Caco-2 (cell line): Measurements from ENCODE around the gene MED26. TPM values are rescaled to one million over a fixed set of nuclear protein-coding genes. Genes with fewer than 3 reads are reported as not detected.

Experiments used
- BruUV-seq: library from RNA; stranded (reverse); fragments of 400-500 nt; replicated peaks from 2 replicates; lab custom pipeline; 2021; lab: Mats Ljungman, UMichigan
- CTCF ChIA-PET: fragments of 300-600 bp; sonication (Branson Sonifier 250); formaldehyde crosslinking; loops from one replicate; lab custom pipeline; 2022; ENCODE audit warnings: antibody characterized with exemption; lab: Charles Lee
- POLR2A ChIA-PET: fragments of 300-600 bp; sonication (Branson Sonifier 250); formaldehyde crosslinking; loops from one replicate; lab custom pipeline; 2022; ENCODE audit warnings: antibody characterized with exemption; lab: Charles Lee
- DNase-seq, 2 experiments: peaks; one replicate each; pipeline versions ENCODE4 v3.0.0 to v3.0.0-alpha.2; 2020 to 2022
- H3K27me3 ChIP-seq: replicated peaks from 2 replicates; pipeline ENCODE4 v1.6.0; 2011; ENCODE audit warnings: low read length; ENCODE audit not compliant: control insufficient read depth, insufficient read depth
- H3K36me3 ChIP-seq: 2 replicates; pipeline ENCODE4 v1.5.1; 2011; ENCODE audit warnings: low read length; ENCODE audit not compliant: control insufficient read depth, insufficient read depth
- H3K4me1 ChIP-seq: fragments of 250-450 bp; sonication (Bioruptor Pico); 2 replicates; pipeline ENCODE4 v1.5.1; 2020; ENCODE audit warnings: mild to moderate bottlenecking
- H3K4me3 ChIP-seq: 2 replicates; pipeline ENCODE4 v1.5.1; 2011; ENCODE audit warnings: low read depth, mild to moderate bottlenecking, control low read depth, low read length
- H3K9me3 ChIP-seq: fragments of 250-450 bp; sonication (Bioruptor Pico); 2 replicates; pipeline ENCODE4 v1.5.1; 2020; ENCODE audit warnings: mild to moderate bottlenecking, moderate library complexity
- H3K27ac Mint-ChIP-seq: one replicate; pipeline ENCODE4 v1.8.0; 2022; ENCODE audit warnings: mixed read lengths; ENCODE audit not compliant: unreplicated experiment
- H3K27me3 Mint-ChIP-seq: one replicate; pipeline ENCODE4 v1.8.0; 2022; ENCODE audit warnings: mixed read lengths; ENCODE audit not compliant: insufficient read depth, unreplicated experiment
- H3K36me3 Mint-ChIP-seq: one replicate; pipeline ENCODE4 v1.8.0; 2022; ENCODE audit warnings: mild to moderate bottlenecking, mixed read lengths; ENCODE audit not compliant: insufficient read depth, unreplicated experiment
- H3K4me1 Mint-ChIP-seq: one replicate; pipeline ENCODE4 v1.8.0; 2022; ENCODE audit warnings: low read depth, mixed read lengths; ENCODE audit not compliant: unreplicated experiment
- H3K4me3 Mint-ChIP-seq: one replicate; pipeline ENCODE4 v1.8.0; 2022; ENCODE audit warnings: mild to moderate bottlenecking, moderate library complexity, mixed read lengths; ENCODE audit not compliant: unreplicated experiment
- H3K9me3 Mint-ChIP-seq: one replicate; pipeline ENCODE4 v1.8.0; 2022; ENCODE audit warnings: mixed read lengths; ENCODE audit not compliant: unreplicated experiment
- intact Hi-C: fragments of 100-400 bp; cut with micrococcal nuclease; formaldehyde crosslinking; loops from one replicate; pipeline ENCODE4 v1.10.0; 2022; ENCODE audit not compliant: unreplicated experiment
- total RNA-seq: library from RNA; stranded (reverse); gene quantifications from 2 replicates; pipeline ENCODE4 v1.2.3, GENCODE V29; 2022
- TF ChIP-seq, protein P1 (sequence below), 2 experiments: fragments of 200-600 bp in 1 of 2; IDR thresholded peaks; 1 replicate in 1 of 2; 2 replicates in 1 of 2; pipeline versions ENCODE4 v1.5.1 to v1.8.0; 2011 to 2022; ENCODE audit warnings: antibody characterized with exemption in 1 of 2, control low read depth in 1 of 2, inconsistent platforms in 1 of 2, low read depth in 1 of 2, low read length in 1 of 2, mild to moderate bottlenecking in 1 of 2, moderate library complexity in 1 of 2; ENCODE audit not compliant: insufficient read depth in 1 of 2, severe bottlenecking in 1 of 2, unreplicated experiment in 1 of 2

MED26 gene
- total RNA-seq, 1 experiment from 2014 or later: 11.4 TPM

DNA sequence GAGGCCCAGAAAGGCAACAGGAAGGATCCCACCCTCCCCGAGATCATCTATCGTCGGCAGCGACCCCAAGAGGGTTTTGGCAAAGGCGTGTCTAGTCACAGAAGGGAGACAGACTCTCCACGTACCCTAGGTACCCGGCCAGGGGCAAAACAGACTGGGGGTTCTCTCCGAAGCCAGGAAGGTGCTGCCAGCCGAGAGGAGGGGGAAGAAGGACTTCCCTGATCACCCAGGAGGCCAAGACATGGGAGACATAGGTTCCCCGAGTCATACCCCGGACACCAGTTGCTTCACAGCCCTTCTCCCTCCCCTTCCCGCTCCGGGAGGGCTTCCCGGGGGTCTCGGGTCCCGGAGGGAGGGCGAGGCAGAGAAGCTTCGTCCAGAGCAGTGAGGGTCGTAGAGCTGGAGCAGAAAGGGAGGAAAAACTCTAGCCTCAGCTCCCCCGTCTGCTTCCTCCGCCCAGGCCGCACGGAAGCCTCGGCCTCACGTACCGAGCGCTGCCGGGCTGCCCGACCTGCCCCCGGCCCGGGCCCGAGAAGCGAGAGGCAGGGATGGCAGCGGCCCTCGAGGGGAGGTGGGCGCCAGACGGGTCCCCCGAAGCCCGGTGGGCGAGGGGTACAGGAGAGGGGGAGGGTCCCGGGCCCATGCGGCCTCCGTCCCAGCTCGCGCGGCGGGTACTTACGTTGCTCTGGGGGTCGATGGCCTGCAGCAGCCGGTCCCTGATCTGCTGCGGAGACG lies 644 bp downstream of the MED26 start:
- TF ChIP-seq, protein P1, sequence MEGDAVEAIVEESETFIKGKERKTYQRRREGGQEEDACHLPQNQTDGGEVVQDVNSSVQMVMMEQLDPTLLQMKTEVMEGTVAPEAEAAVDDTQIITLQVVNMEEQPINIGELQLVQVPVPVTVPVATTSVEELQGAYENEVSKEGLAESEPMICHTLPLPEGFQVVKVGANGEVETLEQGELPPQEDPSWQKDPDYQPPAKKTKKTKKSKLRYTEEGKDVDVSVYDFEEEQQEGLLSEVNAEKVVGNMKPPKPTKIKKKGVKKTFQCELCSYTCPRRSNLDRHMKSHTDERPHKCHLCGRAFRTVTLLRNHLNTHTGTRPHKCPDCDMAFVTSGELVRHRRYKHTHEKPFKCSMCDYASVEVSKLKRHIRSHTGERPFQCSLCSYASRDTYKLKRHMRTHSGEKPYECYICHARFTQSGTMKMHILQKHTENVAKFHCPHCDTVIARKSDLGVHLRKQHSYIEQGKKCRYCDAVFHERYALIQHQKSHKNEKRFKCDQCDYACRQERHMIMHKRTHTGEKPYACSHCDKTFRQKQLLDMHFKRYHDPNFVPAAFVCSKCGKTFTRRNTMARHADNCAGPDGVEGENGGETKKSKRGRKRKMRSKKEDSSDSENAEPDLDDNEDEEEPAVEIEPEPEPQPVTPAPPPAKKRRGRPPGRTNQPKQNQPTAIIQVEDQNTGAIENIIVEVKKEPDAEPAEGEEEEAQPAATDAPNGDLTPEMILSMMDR (IDR thresholded peaks at IDR 0.05; ENCODE audit: insufficient read depth in 1 of 2, low read depth in 1 of 2, low read length in 1 of 2, severe bottlenecking in 1 of 2, unreplicated experiment in 1 of 2): no peak
- H3K4me3 Mint-ChIP-seq: peak overlapping the region; percentile 84
- intact Hi-C loops: no loop called here
- H3K27me3 ChIP-seq: no peaks in the 10 kb centered on the region
- H3K36me3 ChIP-seq: peaks cover 2% of the 10 kb centered on the region
- ChIA-PET POLR2A (interaction anchor here (1.0 kb wide), 1 partner anchor 54 kb away, joined by 9 read pairs; the partner anchor contains the start of gene SLC35E1), CTCF (interaction anchor here (0.8 to 1.3 kb wide), 2 partner anchors 11 to 43 kb away, joined by 3 to 6 read pairs; no protein-coding TSS in a partner anchor)
- H3K36me3 Mint-ChIP-seq: peaks cover 42% of the 10 kb centered on the region
- no peaks in the 10 kb centered on the region for H3K27me3 Mint-ChIP-seq
- no peaks in the 10 kb centered on the region for H3K4me1 ChIP-seq
- no TSS peak for BruUV-seq
- H3K4me1 Mint-ChIP-seq: peaks cover 13% of the 10 kb centered on the region
- peak overlapping the region; percentile 85 for H3K27ac Mint-ChIP-seq
- DNase-seq: peak in 1 of 2 experiments; percentile 15
- no peaks in the 10 kb centered on the region for H3K9me3 ChIP-seq
- H3K4me3 ChIP-seq: peak overlapping the region; percentile 99
- H3K9me3 Mint-ChIP-seq: no peaks in the 10 kb centered on the region

DNA sequence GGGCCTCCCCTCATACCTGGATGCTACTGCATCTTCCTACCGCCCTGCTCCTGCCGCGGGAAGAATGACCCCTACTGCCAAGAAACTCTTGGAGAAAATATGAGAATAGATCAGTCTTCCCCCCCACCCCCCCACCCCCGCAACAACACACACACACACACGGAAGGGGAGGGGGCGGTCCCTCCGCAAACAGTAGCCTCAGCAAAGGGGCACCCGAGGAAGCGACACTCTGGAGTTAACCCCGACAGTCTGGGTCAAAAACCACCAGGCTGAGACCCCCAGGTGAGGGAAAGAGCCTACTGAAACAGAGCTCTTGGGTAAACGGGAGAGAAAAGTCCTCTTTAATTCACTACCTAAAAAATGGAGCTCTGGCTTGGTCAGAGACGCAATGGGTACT lies 1.2 kb downstream of the MED26 start:
- no peaks in the 10 kb centered on the region for H3K9me3 ChIP-seq
- CTCF ChIA-PET: interaction anchor here (0.8 kb wide), 1 partner anchor 42 kb away, joined by 6 read pairs; no protein-coding TSS in a partner anchor
- POLR2A ChIA-PET: interaction anchor here (0.6 kb wide), 1 partner anchor 88 kb away, joined by 3 read pairs; no protein-coding TSS in a partner anchor
- DNase-seq: no peak
- Mint-ChIP-seq H3K27me3 (no peaks in the 10 kb centered on the region), H3K4me1 (peaks cover 13% of the 10 kb centered on the region), H3K4me3 (peak overlapping the region; percentile 84), H3K9me3 (no peaks in the 10 kb centered on the region), H3K27ac (peak overlapping the region; percentile 85), H3K36me3 (peaks cover 37% of the 10 kb centered on the region)
- peak overlapping the region; percentile 99 for H3K4me3 ChIP-seq
- BruUV-seq: no TSS peak
- no peaks in the 10 kb centered on the region for H3K4me1 ChIP-seq
- TF ChIP-seq, protein P1 (IDR thresholded peaks at IDR 0.05; ENCODE audit: insufficient read depth in 1 of 2, low read depth in 1 of 2, low read length in 1 of 2, severe bottlenecking in 1 of 2, unreplicated experiment in 1 of 2): no peak
- no peaks in the 10 kb centered on the region for H3K27me3 ChIP-seq
- intact Hi-C loops: no loop called here
- peaks cover 2% of the 10 kb centered on the region for H3K36me3 ChIP-seq

DNA sequence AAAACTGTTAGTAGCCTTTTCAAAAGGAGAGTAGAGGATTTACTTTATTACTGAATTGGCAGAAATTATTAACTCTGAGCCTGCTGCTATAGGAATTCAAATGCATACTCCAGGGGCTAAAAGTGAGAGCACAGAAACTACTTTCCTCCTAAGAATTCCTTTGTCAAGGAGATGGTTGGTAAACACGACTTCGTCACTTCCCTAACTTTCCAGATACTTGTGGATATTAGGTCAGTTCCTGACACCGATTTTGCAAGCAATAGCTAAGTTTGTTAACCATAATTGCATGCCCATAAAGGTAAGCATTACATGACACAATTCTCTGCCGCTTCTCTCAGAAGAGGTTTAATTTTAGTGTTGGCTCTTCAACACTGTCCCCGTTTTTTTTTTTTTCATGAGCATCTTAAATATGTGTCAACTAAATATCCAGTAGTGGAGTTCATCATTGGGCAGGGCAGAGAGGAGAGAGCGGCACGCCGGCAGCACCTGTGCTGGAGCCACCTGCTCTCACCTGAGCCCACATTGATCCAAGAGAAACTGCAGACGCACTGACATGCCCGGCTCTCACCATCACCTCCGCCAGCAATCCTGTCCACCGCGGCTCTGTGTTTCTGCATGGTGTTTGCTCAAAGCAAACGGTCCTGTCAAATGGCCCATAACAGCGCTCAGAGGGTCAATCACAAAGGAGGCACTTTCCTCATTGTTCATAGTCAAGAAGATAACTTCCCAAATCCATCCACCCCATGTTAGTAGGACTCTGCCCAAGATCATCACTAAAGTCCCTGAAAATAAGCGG lies 2.6 kb downstream of the MED26 start:
- Histone ChIP-seq H3K36me3 (peaks cover 2% of the 10 kb centered on the region; the same call in 1 of the 2 replicates), H3K9me3 (no peaks in the 10 kb centered on the region), H3K4me3 (no peak overlapping the region), H3K27me3 (no peaks in the 10 kb centered on the region), H3K4me1 (peaks cover 6% of the 10 kb centered on the region)
- CTCF ChIA-PET: no interaction called here
- TF ChIP-seq, protein P1 (IDR thresholded peaks at IDR 0.05; ENCODE audit: insufficient read depth in 1 of 2, low read depth in 1 of 2, low read length in 1 of 2, severe bottlenecking in 1 of 2, unreplicated experiment in 1 of 2): no peak
- no peak overlapping the region for H3K27ac Mint-ChIP-seq
- no TSS peak for BruUV-seq
- intact Hi-C loops: no loop called here
- H3K4me1 Mint-ChIP-seq: peaks cover 13% of the 10 kb centered on the region
- POLR2A ChIA-PET: interaction anchor here (0.7 kb wide), 1 partner anchor 1315 kb away, joined by 4 read pairs; no protein-coding TSS in a partner anchor
- no peaks in the 10 kb centered on the region for H3K27me3 Mint-ChIP-seq
- H3K36me3 Mint-ChIP-seq: peaks cover 37% of the 10 kb centered on the region
- no peaks in the 10 kb centered on the region for H3K9me3 Mint-ChIP-seq
- no peak overlapping the region for H3K4me3 Mint-ChIP-seq
- no peak for DNase-seq
